SJSA1 (cell line): Measurements from ENCODE around the gene XRCC6. TPM values are rescaled to one million over a fixed set of nuclear protein-coding genes. Genes with fewer than 3 reads are reported as not detected.
"Not testable (repeated sequence)": the region's sequence is repeated elsewhere in the genome, so short reads cannot be mapped to it uniquely, and the experiment has no call there.

Experiments
- DNase-seq, 2 experiments: peaks; one replicate each; pipeline ENCODE4 v3.0.0-alpha.2; 2015 to 2020; ENCODE audit warnings: low spot score in 2 of 2, low read depth in 1 of 2
- H3K27ac ChIP-seq: fragments of 250-450 bp; sonication (Bioruptor Pico); 2 replicates; pipeline ENCODE4 v1.5.1; 2020; ENCODE audit warnings: mild to moderate bottlenecking, moderate library complexity
- H3K27me3 ChIP-seq: fragments of 250-450 bp; sonication (Bioruptor Pico); replicated peaks from 2 replicates; pipeline ENCODE4 v1.5.1; 2020; ENCODE audit warnings: mild to moderate bottlenecking, moderate library complexity
- H3K36me3 ChIP-seq: fragments of 250-450 bp; sonication (Bioruptor Pico); 2 replicates; pipeline ENCODE4 v1.5.1; 2020; ENCODE audit warnings: mild to moderate bottlenecking
- H3K4me1 ChIP-seq: fragments of 250-450 bp; sonication (Bioruptor Pico); replicated peaks from 2 replicates; pipeline ENCODE4 v1.6.1; 2021; ENCODE audit warnings: mild to moderate bottlenecking
- H3K4me3 ChIP-seq: fragments of 250-450 bp; sonication (Bioruptor Pico); 2 replicates; pipeline ENCODE4 v1.5.1; 2020; ENCODE audit warnings: mild to moderate bottlenecking
- H3K9me3 ChIP-seq: fragments of 250-450 bp; sonication (Bioruptor Pico); replicated peaks from 2 replicates; pipeline ENCODE4 v1.5.1; 2020; ENCODE audit warnings: mild to moderate bottlenecking
- total RNA-seq: library from RNA; depleted of rRNA; stranded (reverse); fragments of >200 nt; shearing (Covaris generic); gene quantifications from 2 replicates; pipeline ENCODE4 v1.2.3, GENCODE V29; 2014

XRCC6 gene
- total RNA-seq, 1 experiment from 2014 or later = 624 TPM

DNA sequence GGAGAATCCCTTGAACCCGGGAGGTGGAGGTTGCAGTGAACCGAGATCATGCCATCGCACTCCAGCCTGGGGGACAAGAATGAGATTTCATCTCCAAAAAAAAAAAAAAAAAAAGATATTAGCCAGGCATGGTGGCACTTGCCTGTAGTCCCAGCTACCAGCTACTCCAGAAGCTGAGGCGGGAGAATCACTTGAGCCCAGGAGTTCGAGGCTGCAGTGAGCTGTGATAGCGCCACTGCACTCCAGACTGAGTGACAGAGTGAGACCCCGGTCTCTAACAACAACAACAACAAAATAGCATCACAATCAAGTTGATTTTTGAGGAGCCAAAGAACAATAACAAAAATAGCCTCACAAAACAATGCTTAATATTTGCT is 33.8 kb upstream of the XRCC6 start:
- Histone ChIP-seq H3K9me3 (no peaks in the 10 kb centered on the region), H3K4me3 (no peak overlapping the region), H3K27ac (no peak overlapping the region), H3K27me3 (no peaks in the 10 kb centered on the region), H3K36me3 (peaks cover 48% of the 10 kb centered on the region), H3K4me1 (peaks cover 18% of the 10 kb centered on the region)
- DNase-seq = no peak

DNA sequence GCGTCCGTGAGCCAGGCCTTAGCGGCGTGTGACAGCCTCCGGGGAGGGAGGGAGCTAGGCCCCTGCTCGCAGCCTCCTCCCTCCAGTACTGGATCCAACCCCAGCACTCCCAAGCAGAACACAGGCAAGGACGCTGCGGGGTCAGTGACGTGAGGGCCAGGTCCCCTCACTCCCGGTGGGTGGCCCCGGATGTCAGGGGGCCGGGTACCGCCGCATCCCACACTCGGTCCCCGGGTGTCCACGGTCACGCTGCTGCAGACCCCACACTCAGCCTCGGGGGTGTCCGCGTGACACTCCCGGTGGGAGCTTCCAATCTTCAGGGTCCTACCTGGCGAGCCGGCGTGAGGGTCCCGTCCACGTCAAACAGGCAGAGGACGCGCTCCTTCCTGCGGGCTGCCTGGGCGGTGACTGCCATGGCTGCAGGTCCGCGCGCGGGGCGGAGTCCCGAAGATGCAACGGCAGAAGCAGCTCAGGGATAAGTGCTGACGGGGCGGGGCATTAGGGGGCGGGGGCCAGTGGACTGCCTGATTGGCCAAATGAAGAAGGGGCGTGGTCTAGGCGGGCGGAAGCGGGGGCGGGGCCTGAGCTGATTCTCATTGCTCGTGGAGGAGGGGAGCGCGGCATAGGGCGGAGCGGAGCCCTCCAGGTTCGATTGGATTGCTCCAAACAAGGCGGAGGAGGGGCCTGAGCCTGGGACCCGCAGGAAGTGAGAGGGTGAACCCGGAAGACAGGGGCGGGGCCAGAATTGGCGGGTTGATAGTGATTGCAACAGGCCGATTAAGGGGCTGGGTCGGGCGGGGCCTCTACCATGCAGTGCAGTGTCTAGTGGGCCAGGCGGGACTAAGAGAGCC is 31.5 kb upstream of the XRCC6 start, which contains the start of gene PMM1:
PMM1 (minus strand) TSS at position 450 of the 851 bp plus-strand sequence; CDS start at position 415, 35 bp downstream.
- Histone ChIP-seq H3K4me3 (peak within 1 kb of the TSS; percentile 86), H3K27me3 (no peaks in the 10 kb centered on the region), H3K4me1 (peaks cover 18% of the 10 kb centered on the region), H3K27ac (peak within 1 kb of the TSS; percentile 54), H3K9me3 (no peaks in the 10 kb centered on the region), H3K36me3 (peaks cover 29% of the 10 kb centered on the region)
- peak; percentile 99 to 100 for DNase-seq

DNA sequence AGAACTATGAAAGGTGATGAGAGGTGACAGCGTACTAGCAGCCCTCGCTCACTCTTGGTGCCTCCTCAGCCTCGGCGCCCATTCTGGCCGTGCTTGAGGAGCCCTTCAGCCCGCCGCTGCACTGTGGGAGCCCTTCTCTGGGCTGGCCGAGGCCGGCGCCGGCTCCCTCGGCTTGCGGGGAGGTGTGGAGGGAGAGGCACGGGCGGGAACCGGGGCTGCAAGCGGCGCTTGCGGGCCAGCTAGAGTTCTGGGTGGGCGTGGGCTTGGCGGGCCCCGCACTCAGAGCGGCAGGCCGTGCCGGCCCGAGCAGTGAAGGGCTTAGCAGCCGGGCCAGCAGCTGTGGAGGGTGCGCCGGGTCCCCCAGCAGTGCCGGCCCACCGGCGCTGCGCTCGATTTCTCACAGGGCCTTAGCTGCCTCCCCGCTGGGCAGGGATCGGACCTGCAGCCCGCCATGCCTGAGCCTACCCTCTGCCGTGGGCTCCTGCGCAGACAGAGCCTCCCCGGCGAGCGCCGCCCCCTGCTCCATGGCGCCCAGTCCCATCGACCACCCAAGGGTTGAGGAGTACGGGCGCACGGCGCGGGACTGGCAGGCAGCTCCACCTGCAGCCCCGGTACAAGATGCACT is 27.6 kb upstream of the XRCC6 start:
- H3K27me3 ChIP-seq, H3K4me3 ChIP-seq, H3K27ac ChIP-seq, H3K36me3 ChIP-seq, DNase-seq, H3K9me3 ChIP-seq: not testable (repeated sequence)
- peaks cover 24% of the 10 kb centered on the region for H3K4me1 ChIP-seq

DNA sequence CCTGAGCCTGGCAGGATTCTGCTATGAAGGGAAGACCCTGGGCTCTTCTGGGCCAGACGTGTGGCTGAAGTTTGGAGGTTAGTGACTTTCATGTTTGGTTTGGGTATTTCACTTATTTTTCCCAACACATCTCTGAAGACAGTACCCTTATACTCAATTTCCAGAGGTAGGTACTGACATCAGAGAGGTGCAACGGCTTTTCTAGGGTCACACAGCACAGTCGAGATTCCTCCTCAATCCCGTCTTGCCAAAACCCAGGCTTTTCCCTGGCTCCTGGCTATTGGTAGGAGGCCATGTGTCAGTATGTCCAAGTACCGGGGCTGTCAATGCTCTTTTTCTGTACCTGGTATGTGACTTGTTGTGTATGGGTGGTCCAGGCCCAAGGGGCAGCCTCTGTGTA is 25.4 kb upstream of the XRCC6 start:
- Histone ChIP-seq H3K4me3 (no peak overlapping the region), H3K27me3 (no peaks in the 10 kb centered on the region), H3K36me3 (peaks cover 5% of the 10 kb centered on the region; the same call in 1 of the 2 replicates), H3K9me3 (no peaks in the 10 kb centered on the region), H3K27ac (no peak overlapping the region), H3K4me1 (peaks cover 18% of the 10 kb centered on the region)
- no peak for DNase-seq

DNA sequence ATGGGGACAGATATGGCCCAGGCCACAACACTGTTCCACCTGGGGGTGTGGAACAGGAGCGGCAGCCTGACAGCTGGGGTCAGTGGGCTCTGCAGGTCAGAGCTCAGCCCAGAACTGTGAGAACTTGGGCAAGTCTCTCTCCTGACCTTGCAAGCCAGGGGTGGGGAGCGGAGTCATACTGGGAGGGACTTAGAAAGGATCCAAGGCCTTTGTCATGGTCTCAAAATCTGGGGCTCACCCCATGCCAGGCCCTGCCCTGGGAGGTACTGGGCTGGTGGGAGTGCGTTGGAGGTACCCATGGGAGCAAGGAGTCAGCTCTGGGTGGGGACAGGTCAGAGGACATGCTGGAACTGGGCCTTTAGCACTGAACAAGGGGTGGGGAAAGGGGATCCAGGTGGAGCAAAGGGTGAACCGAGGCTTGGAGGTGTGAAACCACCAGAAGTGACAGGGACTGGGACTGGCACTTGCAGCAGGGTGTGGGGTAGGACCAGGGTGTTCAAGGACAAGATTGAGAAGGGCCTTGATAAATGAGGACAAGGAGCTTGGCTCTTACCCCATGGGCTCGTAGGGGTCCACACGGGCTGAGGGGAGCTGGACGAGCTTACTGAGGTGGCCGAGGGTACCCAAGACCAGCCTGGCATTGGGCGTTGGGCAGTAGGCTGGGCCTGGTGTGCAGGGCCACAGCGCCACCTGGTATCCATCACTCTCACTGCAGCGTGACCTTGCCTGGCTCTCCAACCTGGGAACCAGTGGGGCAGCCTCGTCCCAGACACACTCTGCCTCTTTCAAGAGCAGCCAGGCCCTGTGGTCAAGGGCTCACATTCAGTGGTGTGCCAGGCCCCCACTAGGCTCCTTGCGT is 24.1 kb upstream of the XRCC6 start:
- H3K9me3 ChIP-seq = no peaks in the 10 kb centered on the region
- H3K27me3 ChIP-seq = no peaks in the 10 kb centered on the region
- peak; percentile 42 to 62 for DNase-seq
- H3K4me1 ChIP-seq = peaks cover 18% of the 10 kb centered on the region
- no peak overlapping the region for H3K27ac ChIP-seq
- peaks cover 7% of the 10 kb centered on the region for H3K36me3 ChIP-seq
- H3K4me3 ChIP-seq = no peak overlapping the region

DNA sequence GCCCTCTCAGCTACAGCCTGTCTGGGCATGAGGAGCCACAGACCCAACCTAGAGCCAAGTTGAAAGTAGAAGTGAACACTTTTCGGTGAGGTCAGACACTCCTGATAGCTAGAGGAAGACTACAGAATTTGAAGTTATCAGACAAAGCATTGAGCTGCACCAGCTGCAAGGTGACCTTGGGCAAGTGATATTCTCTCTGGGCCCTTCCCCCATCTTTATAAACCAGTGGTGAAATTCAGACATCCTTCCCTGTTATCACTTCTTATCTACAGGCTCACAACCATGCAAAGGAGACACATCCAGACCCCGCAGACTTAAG is 23.5 kb upstream of the XRCC6 start:
- H3K4me1 ChIP-seq = peaks cover 18% of the 10 kb centered on the region
- DNase-seq = no peak
- no peaks in the 10 kb centered on the region for H3K27me3 ChIP-seq
- H3K9me3 ChIP-seq = no peaks in the 10 kb centered on the region
- H3K27ac ChIP-seq = no peak overlapping the region
- peaks cover 11% of the 10 kb centered on the region for H3K36me3 ChIP-seq
- no peak overlapping the region for H3K4me3 ChIP-seq

DNA sequence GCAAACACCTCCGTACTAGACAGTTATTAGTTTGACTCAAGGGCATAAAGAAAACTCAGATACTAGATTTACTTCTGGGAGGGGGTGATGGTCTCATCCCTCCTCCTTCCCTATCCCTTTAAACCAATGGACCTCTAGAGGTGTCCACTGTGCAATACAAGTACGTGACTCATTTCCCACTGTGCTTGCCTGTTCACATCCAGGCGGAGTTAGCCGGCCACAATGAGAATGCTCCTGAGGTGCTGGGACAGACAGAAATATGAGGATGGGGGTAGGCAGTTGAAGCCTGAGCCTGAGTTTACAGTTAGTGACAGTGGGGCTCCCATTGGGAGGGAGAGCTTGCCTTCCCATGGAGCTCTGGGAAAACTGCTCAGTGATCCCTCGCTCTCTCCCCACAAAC is 23.0 kb upstream of the XRCC6 start:
- no peaks in the 10 kb centered on the region for H3K27me3 ChIP-seq
- no peak overlapping the region for H3K4me3 ChIP-seq
- H3K36me3 ChIP-seq = peaks cover 16% of the 10 kb centered on the region
- peak; percentile 59 to 76 for DNase-seq
- peak overlapping the region; percentile 26 for H3K27ac ChIP-seq
- no peaks in the 10 kb centered on the region for H3K9me3 ChIP-seq
- peaks cover 18% of the 10 kb centered on the region for H3K4me1 ChIP-seq

DNA sequence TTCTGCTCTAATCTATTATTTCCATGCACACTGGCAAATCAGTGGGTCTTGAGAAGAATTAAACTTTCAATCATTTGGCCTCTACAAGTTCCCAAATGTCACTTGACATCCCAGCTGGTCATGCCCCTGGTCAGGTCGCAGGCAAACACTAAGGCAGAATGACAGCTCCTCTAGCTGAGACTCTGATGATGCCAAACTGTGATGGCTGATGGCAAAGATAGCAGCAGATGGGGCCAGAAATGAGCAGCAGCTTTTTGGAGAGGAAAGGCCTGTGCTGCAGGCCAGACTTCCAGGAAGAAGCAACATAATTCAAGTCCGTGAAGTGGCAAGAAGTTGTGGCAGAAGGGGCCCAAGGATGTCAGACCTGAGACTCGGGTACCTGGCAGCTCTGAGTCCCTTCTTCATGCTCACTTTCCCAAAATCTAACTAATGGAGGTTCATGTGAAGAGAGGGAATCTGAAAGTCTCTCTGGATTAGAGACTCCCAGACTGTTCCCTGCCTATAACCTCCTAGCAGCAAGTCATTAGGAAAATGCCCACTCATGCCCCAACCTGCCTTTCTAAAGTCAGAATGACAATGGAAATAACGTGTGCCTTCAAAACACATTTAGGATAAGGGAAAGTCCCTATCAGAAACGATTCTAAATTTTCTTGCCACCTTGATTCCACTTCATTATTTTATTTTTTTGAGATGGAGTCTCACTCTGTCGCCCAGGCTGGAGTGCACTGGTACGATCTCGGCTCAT is 22.0 kb upstream of the XRCC6 start:
- Histone ChIP-seq H3K36me3 (peaks cover 23% of the 10 kb centered on the region), H3K4me1 (peaks cover 18% of the 10 kb centered on the region), H3K4me3 (no peak overlapping the region), H3K27me3 (no peaks in the 10 kb centered on the region), H3K9me3 (no peaks in the 10 kb centered on the region), H3K27ac (no peak overlapping the region)
- no peak for DNase-seq

DNA sequence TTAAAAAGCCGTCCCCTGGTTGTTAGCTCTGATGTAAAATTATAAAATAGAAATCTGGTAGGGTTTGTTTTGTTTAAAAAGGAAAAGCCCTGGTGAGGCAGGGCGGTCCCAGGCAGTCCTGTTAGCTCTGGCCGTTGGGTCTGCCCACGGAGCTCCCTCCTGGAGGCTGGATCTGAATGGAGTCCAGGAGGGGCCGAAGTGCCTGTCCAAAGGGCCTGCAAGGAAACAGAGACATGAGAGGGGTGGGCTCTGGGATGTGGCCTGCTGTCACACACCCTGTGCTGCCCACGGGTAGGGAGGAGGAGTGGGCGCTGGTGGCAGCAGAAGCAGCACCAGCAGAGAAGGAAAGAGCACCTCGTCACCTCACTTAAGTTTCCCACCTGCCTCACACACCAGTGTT is 20.1 kb upstream of the XRCC6 start:
- no peaks in the 10 kb centered on the region for H3K27me3 ChIP-seq
- H3K4me3 ChIP-seq = no peak overlapping the region
- no peaks in the 10 kb centered on the region for H3K9me3 ChIP-seq

DNA sequence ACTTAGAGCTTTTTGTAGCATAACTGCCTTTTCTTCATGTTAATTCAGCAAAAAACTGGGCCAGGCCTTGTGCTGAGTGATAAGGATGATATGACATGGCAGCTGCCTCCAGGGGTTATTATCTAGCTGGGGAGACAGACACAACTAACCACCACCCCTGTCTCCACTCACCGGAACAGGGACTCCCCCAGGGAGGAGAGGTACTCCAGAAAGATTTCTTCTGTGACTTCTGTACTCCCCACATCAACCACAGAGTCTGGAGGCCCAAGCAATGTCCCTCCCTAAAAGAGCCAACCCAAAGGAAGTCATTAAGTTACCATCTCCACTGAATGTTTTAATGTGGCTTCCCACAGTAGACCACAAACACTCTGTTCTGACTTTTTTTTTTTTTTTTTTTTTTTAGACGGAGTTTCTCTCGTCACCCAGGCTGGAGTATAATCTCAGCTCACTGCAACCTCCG is 17.2 kb upstream of the XRCC6 start:
- H3K9me3 ChIP-seq = no peaks in the 10 kb centered on the region
- H3K36me3 ChIP-seq = peaks cover 40% of the 10 kb centered on the region
- no peaks in the 10 kb centered on the region for H3K27me3 ChIP-seq
- no peak for DNase-seq
- no peaks in the 10 kb centered on the region; the same call in 1 of the 2 replicates for H3K4me1 ChIP-seq
- no peak overlapping the region for H3K27ac ChIP-seq
- H3K4me3 ChIP-seq = no peak overlapping the region

More for the DNA sequence above, 20.1 kb upstream of the XRCC6 start:
- no peak overlapping the region for H3K27ac ChIP-seq
- H3K36me3 ChIP-seq = peaks cover 31% of the 10 kb centered on the region
- no peak for DNase-seq
- H3K4me1 ChIP-seq = peaks cover 18% of the 10 kb centered on the region

DNA sequence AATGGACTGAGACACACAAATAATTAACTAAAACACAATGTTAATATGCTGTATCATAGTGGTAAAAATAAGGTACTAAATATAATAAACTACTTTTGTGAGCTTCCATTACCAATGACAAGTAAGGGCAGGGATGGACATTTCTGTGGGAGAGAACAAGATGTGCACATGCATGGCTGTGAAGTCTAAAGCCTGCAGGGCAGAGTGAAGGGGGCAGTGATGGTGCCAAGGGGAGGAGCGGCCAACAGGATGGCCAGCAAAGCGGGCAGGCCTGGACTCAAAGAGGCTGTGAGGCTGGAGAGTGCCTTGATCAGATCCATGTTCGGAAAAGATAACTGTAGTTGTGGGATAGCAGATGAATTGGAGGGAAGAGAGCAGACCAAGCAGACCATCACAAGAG is 12.7 kb upstream of the XRCC6 start:
- Histone ChIP-seq H3K9me3 (no peaks in the 10 kb centered on the region), H3K27ac (no peak overlapping the region), H3K4me3 (no peak overlapping the region), H3K27me3 (no peaks in the 10 kb centered on the region), H3K36me3 (peaks cover 30% of the 10 kb centered on the region), H3K4me1 (no peaks in the 10 kb centered on the region)
- no peak for DNase-seq

DNA sequence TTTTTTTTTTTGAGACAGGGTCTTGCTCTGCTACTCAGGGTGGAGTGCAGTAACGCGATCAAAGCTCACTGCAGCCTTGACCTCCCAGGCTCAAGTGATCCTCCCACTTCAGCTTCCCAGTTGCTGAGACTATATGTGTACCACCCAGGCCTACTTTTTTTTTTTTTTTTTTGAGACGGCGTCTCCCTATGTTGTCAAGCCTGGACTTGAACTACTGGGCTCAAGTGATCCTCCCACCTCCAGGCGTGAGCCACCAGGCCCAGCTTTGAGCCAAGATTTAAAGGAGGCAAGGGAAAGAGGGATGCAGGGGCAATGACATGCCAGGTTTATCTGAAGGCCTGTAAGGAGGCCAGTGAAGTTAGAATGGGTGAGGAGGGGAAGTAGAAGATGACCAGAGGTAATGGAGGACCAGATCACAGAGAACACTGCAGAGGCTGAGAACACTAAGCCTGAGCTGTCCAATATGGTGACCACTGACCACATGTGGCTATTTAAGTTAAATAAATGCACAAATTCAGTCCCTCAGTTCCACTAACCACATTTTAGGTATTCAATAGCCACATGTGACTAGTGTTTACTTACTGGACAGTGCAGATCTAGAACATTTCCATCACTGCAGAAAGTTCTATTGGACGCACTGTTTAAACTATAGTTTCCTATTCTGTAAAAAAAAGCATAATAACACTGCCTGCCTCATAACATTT is 8.3 kb upstream of the XRCC6 start:
- Histone ChIP-seq H3K9me3 (no peaks in the 10 kb centered on the region), H3K4me3 (no peak overlapping the region), H3K36me3 (peaks cover 14% of the 10 kb centered on the region; the same call in 1 of the 2 replicates), H3K4me1 (no peaks in the 10 kb centered on the region), H3K27me3 (no peaks in the 10 kb centered on the region), H3K27ac (no peak overlapping the region)
- no peak for DNase-seq

DNA sequence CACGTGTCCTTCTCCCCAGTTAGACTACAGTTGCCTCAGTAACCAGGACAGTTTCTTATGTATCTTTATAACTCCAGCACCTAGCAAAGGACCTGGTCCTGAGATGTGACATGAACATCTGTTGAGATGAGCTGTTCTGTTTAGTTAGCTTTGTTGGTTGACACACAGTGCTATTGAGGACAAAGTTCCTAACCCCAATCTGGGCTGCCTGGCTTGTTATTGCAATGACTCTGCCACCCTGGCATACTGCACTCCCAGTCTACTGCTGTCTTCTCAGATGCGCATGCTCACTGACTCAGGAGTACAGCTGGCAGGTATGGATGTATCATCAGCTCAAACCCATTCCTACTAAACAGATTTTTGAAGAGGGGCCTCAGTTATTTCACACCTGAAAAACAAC is 7.6 kb upstream of the XRCC6 start:
- no peak for DNase-seq
- Histone ChIP-seq H3K36me3 (peaks cover 14% of the 10 kb centered on the region; the same call in 1 of the 2 replicates), H3K9me3 (no peaks in the 10 kb centered on the region), H3K4me3 (no peak overlapping the region), H3K27me3 (no peaks in the 10 kb centered on the region), H3K4me1 (no peaks in the 10 kb centered on the region), H3K27ac (no peak overlapping the region)
